HepG2 (cell line): ENCODE data around the gene PIAS3. TPM values are rescaled to one million over a fixed set of nuclear protein-coding genes. Genes with fewer than 3 reads are reported as not detected.

ENCODE experiments used
- ATAC-seq: fragments of 200-7000 bp; cut with Tn5 transposase; 3 replicates; pipeline ENCODE4 v1.9.1; 2020; ENCODE audit warnings: mild to moderate bottlenecking, moderate library complexity
- BruUV-seq: library from RNA; stranded (reverse); fragments of 400-500 nt; replicated peaks from 2 replicates; lab custom pipeline; 2021; lab: Mats Ljungman, UMichigan
- CTCF ChIA-PET: fragments of 300-600 bp; formaldehyde crosslinking; extraction: SDS; loops from one replicate; lab custom pipeline; 2021; ENCODE audit warnings: low total read pairs, inconsistent platforms, low intra/inter-chr PET ratio; lab: Yijun Ruan, JAX
- POLR2A ChIA-PET: fragments of 350-600 bp; sonication (Branson Sonifier 250); formaldehyde crosslinking; loops from one replicate; lab custom pipeline; 2020; ENCODE audit warnings: antibody characterized with exemption, inconsistent platforms; lab: Yijun Ruan, JAX
- DNase-seq: peaks from one replicate; pipeline ENCODE4 v3.0.0-alpha.2; 2015; ENCODE audit warnings: low spot score
- FAIRE-seq: peaks from 3 replicates; lab custom pipeline; 2011; peaks lifted over from hg19 to GRCh38; lab: Jason Lieb, UNC
- H2AFZ ChIP-seq: one replicate; pipeline ENCODE4 v1.6.1; 2011; ENCODE audit warnings: low read length, inconsistent platforms
- H3K27ac ChIP-seq: fragments of 300-600 bp; 3 replicates; pipeline ENCODE4 v1.8.0; 2011; ENCODE audit warnings: mixed run types, mild to moderate bottlenecking, mixed read lengths, low read length, inconsistent platforms; ENCODE audit not compliant: insufficient read depth; ENCODE audit errors: extremely low read length
- H3K27me3 ChIP-seq, 2 experiments: fragments of 200-600 bp in 1 of 2; 2 replicates in 1 of 2; 3 replicates in 1 of 2; pipeline versions ENCODE4 v1.6.0 to v1.8.0; 2011; ENCODE audit warnings: low read length in 2 of 2, mild to moderate bottlenecking in 2 of 2, moderate library complexity in 2 of 2, inconsistent platforms in 1 of 2; ENCODE audit not compliant: insufficient read depth in 2 of 2, control insufficient read depth in 1 of 2
- H3K36me3 ChIP-seq, 2 experiments: fragments of 200-600 bp in 1 of 2; replicated peaks in 1 of 2; 2 replicates in 1 of 2; 3 replicates in 1 of 2; pipeline versions ENCODE4 v1.5.1 to v1.8.0; 2011; ENCODE audit warnings: low read length in 2 of 2, inconsistent platforms in 1 of 2; ENCODE audit not compliant: insufficient read depth in 2 of 2, control insufficient read depth in 1 of 2
- H3K4me1 ChIP-seq: 2 replicates; pipeline ENCODE4 v1.5.1; 2012; ENCODE audit warnings: low read length, inconsistent platforms; ENCODE audit not compliant: insufficient read depth
- H3K4me2 ChIP-seq: 2 replicates; pipeline ENCODE4 v1.6.0; 2011; ENCODE audit warnings: low read depth, low read length, inconsistent platforms
- H3K4me3 ChIP-seq, 3 experiments: fragments of 200-600 bp in 1 of 3; sonication (generic), shearing (Covaris generic) in 1 of 3; replicated peaks in 1 of 3; 2 replicates each; pipeline ENCODE4 v1.5.1; 2011 to 2016; ENCODE audit warnings: low read length in 3 of 3, inconsistent platforms in 2 of 3, low read depth in 2 of 3, mild to moderate bottlenecking in 2 of 3, control low read depth in 1 of 3, mixed read lengths in 1 of 3; ENCODE audit not compliant: insufficient read depth in 1 of 3
- H3K79me2 ChIP-seq: one replicate; pipeline ENCODE4 v1.6.1; 2011; ENCODE audit warnings: low read length, inconsistent platforms; ENCODE audit not compliant: insufficient read depth
- H3K9ac ChIP-seq: 2 replicates; pipeline ENCODE4 v1.6.0; 2011; ENCODE audit warnings: mild to moderate bottlenecking, low read depth, low read length, inconsistent platforms; ENCODE audit not compliant: insufficient read depth
- H3K9me3 ChIP-seq: 2 replicates; pipeline ENCODE4 v1.5.1; 2012; ENCODE audit warnings: mild to moderate bottlenecking, low read length
- H4K20me1 ChIP-seq: 2 replicates; pipeline ENCODE4 v1.6.0; 2011; ENCODE audit warnings: inconsistent platforms, mild to moderate bottlenecking, low read length, moderate library complexity; ENCODE audit not compliant: insufficient read depth
- ELF4 ChIP-seq: sonication (generic); formaldehyde crosslinking; IDR thresholded peaks from 2 replicates; pipeline ENCODE4 v1.5.0; 2020; ENCODE audit warnings: missing genetic modification reagents, mild to moderate bottlenecking, moderate library complexity, borderline replicate concordance
- GLI4 ChIP-seq: sonication (generic); formaldehyde crosslinking; IDR thresholded peaks from 2 replicates; pipeline ENCODE4 v1.5.1; 2020; ENCODE audit warnings: missing genetic modification reagents, mild to moderate bottlenecking, moderate library complexity, borderline replicate concordance
- RFX1 ChIP-seq: fragments of 450-650 bp; IDR thresholded peaks from 2 replicates; pipeline ENCODE4 v1.6.1; 2017
- SIX4 ChIP-seq: sonication (generic); formaldehyde crosslinking; IDR thresholded peaks from 2 replicates; pipeline ENCODE4 v1.4.0; 2020; ENCODE audit warnings: missing genetic modification reagents
- ZNF121 ChIP-seq: sonication (generic); formaldehyde crosslinking; IDR thresholded peaks from 2 replicates; pipeline ENCODE4 v1.5.0; 2020; ENCODE audit warnings: mild to moderate bottlenecking, missing genetic modification reagents
- ZNF253 ChIP-seq: sonication (generic); formaldehyde crosslinking; IDR thresholded peaks from 2 replicates; pipeline ENCODE4 v1.8.0; 2022; ENCODE audit warnings: mild to moderate bottlenecking, missing genetic modification reagents, borderline replicate concordance
- WGBS: methylation state at CpG from one replicate; pipeline ENCODE4 v1.1.6; 2017; ENCODE audit warnings: low lambda C conversion rate; 5-methylcytosine and 5-hydroxymethylcytosine counted together
- in situ Hi-C: cut with HindIII; loops from 2 replicates; pipeline ENCODE4 v1.10.0; 2017; ENCODE audit warnings: low pct_unique_long_range_greater_than_20kb; ENCODE audit not compliant: extremely low pct_ligation_motif_present
- intact Hi-C: fragments of 100-400 bp; cut with micrococcal nuclease; formaldehyde crosslinking; loops from one replicate; pipeline ENCODE4 v1.10.0; 2022; ENCODE audit not compliant: unreplicated experiment
- polyA plus RNA-seq, 8 experiments: library from polyadenylated mRNA; depleted of rRNA in 3 of 8; stranded (reverse) in 7 of 8; unstranded in 1 of 8; fragments of >200 nt; fragmentation: Illumina TruSeq in 4 of 8; extraction: Trizol in 4 of 8; gene quantifications; 2 replicates each; pipeline versions ENCODE4 v1.2.1 to v1.2.3, GENCODE V29; 2011 to 2016; ENCODE audit warnings: low read depth in 4 of 8, missing spikeins in 1 of 8, mixed read lengths in 1 of 8; ENCODE audit not compliant: insufficient read depth in 1 of 8
- total RNA-seq, 5 experiments: library from RNA; depleted of rRNA; stranded (reverse); fragments of >200 nt; fragmentation: Illumina TruSeq; extraction: Trizol; gene quantifications; 2 replicates each; pipeline ENCODE4 v1.2.3, GENCODE V29; 2016; ENCODE audit warnings: low read depth in 1 of 5

The PIAS3 gene
- total and polyA plus RNA-seq, 2 of the 13 experiments (the other 11 are each of a cell fraction or from before 2014, with no cell fraction given): 3.7 to 8.0 TPM

- TF ChIP-seq ZNF121 (CRISPR knock-in tag) (no peak), GLI4 (CRISPR knock-in tag) (no peak), SIX4 (CRISPR knock-in tag) (no peak), ZNF253 (no peak)
- TF ChIP-seq, all 625 proteins: peak for 0
These were observed 32.9 kb downstream of the PIAS3 start (continued) for GRCh38 chr1:145826030-145826429.

- Histone ChIP-seq H3K4me3 (peak overlapping the region; percentile 58 to 88 (median 73)), H3K4me2 (peak overlapping the region; percentile 58), H3K9me3 (no peaks in the 10 kb centered on the region), H3K4me1 (peaks cover 14% of the 10 kb centered on the region), H3K79me2 (peaks cover 16% of the 10 kb centered on the region), H3K27ac (peak overlapping the region; percentile 93), H3K27me3 (no peaks in the 10 kb centered on the region; a peak in 1 of 5 replicates), H3K9ac (peak overlapping the region; percentile 93), H2AFZ (peak overlapping the region; percentile 12), H3K36me3 (peaks cover 9 to 30% of the 10 kb centered on the region in 2 experiments), H4K20me1 (no peaks in the 10 kb centered on the region)
- 0 out of 2 replicates have a peak, but pooled peaks have one; percentile 6 for TF ChIP-seq ELF4
- no peak for TF ChIP-seq RFX1
- FAIRE-seq (no peak), DNase-seq (no peak), ATAC-seq (no peak)
- ChIA-PET CTCF (no interaction called here), POLR2A (interaction anchor here (0.6 to 2.1 kb wide), 15 partner anchors 10 to 117 kb away, joined by 3 to 30 read pairs (median 4); partner anchors contain the start of genes NUDT17, PDZK1, PEX11B and PIAS3)
- in situ Hi-C loops: loop anchor here (10.0 kb wide), 1 partner anchor 60 kb away; no protein-coding TSS in a partner anchor
- intact Hi-C loops: loop anchor here (10.0 kb wide), 1 partner anchor 90 kb away; no protein-coding TSS in a partner anchor
- TSS peak; percentile 68 for BruUV-seq
- 2% methylated on average over 7 of the region's 7 CpGs for WGBS
These were observed 34.4 kb downstream of the PIAS3 start for GRCh38 chr1:145824499-145824842.
